Activated T-cell treated with anti-CD3 and anti-CD28 coated beads, Interleukin-2, amount 50 U/mL, for 24 hours (primary cell): Measurements from ENCODE around the gene ABCC11.
"Not testable (repeated sequence)": the region's sequence is repeated elsewhere in the genome, so short reads cannot be mapped to it uniquely, and the experiment has no call there.

ENCODE experiments used
- DNase-seq: peaks from one replicate; pipeline ENCODE4 v3.0.0-alpha.2; 2020
- H3K27ac Mint-ChIP-seq: 2 replicates; pipeline ENCODE4 v1.8.0; 2020; ENCODE audit warnings: mild to moderate bottlenecking, mixed read lengths
- H3K27me3 Mint-ChIP-seq: 2 replicates; pipeline ENCODE4 v1.8.0; 2020; ENCODE audit warnings: mixed read lengths
- H3K36me3 Mint-ChIP-seq: 2 replicates; pipeline ENCODE4 v1.8.0; 2020; ENCODE audit warnings: low read depth, mixed read lengths
- H3K4me1 Mint-ChIP-seq: 2 replicates; pipeline ENCODE4 v1.8.0; 2020; ENCODE audit warnings: low read depth, mixed read lengths
- H3K4me3 Mint-ChIP-seq: 2 replicates; pipeline ENCODE4 v1.8.0; 2020; ENCODE audit warnings: mild to moderate bottlenecking, moderate library complexity, mixed read lengths
- H3K9me3 Mint-ChIP-seq: 2 replicates; pipeline ENCODE4 v1.8.0; 2020; ENCODE audit warnings: mixed read lengths

The ABCC11 gene

DNA sequence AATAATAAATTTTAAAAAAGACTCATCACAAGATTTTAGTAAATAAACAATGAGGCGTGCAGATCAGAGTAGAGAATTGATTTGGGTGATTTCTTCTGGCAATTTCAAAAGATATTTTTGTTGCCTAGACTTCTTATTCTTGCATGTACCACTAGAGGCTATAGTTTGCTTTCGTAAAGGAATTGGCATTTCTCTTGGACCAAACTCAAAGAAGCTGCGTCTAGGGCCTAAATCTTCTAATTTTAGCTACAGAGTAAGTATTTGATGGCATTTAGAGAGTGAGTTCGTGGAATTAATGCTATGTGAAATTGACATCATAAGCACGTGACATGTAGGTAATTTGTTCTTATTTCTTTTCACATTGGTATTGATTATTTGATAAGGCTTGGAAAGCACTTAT is 24.4 kb upstream of the ABCC11 start:
- Mint-ChIP-seq H3K4me3 (no peak overlapping the region), H3K4me1 (peaks cover 8% of the 10 kb centered on the region), H3K36me3 (peaks cover 76% of the 10 kb centered on the region), H3K27ac (no peak overlapping the region), H3K27me3 (no peaks in the 10 kb centered on the region), H3K9me3 (no peaks in the 10 kb centered on the region)
- no peak for DNase-seq

DNA sequence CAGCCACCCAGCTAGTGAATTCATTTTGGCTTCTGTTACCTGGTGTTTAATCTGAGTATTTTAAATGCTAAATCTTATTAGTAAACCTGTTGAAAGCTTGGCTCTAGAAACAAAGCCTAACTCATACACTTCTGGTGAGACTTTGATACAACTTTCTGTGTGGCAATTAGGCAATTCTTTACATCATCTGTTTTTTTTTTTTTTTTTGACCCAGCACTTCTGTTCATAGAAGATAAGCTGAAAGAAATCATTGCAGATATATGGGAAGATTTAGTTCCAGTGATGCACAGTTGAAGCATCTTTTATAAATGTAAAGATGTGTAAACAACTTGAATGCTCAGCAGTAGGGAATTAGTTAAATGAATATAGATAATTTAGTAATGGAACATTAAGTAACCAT is 21.7 kb upstream of the ABCC11 start:
- Mint-ChIP-seq H3K27ac (no peak overlapping the region), H3K9me3 (no peaks in the 10 kb centered on the region), H3K4me1 (peaks cover 11% of the 10 kb centered on the region), H3K4me3 (no peak overlapping the region), H3K36me3 (peaks cover 73% of the 10 kb centered on the region), H3K27me3 (no peaks in the 10 kb centered on the region)
- no peak for DNase-seq

DNA sequence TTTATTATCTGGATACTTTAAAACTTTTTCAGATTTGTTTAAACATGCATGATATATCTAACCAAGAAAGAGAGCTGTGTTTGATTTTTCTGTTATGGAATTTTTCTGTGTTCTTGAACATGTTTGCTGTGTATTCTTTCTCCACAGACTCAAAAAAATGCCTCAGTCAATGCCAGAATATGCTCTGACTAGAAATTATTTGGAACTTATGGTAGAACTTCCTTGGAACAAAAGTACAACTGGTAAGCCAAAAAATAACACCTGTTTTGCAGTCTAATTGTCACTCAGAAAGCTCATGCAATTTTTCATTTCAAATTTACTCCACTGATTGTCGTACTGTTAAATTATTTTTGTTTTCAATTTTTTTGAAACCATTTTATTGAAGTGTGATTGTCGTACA is 15.3 kb upstream of the ABCC11 start:
- peaks cover 5% of the 10 kb centered on the region for H3K4me1 Mint-ChIP-seq
- DNase-seq, result no peak
- no peaks in the 10 kb centered on the region for H3K27me3 Mint-ChIP-seq
- H3K36me3 Mint-ChIP-seq, result peaks cover 89% of the 10 kb centered on the region
- no peak overlapping the region for H3K4me3 Mint-ChIP-seq
- peaks cover 5% of the 10 kb centered on the region for H3K9me3 Mint-ChIP-seq
- no peak overlapping the region for H3K27ac Mint-ChIP-seq

DNA sequence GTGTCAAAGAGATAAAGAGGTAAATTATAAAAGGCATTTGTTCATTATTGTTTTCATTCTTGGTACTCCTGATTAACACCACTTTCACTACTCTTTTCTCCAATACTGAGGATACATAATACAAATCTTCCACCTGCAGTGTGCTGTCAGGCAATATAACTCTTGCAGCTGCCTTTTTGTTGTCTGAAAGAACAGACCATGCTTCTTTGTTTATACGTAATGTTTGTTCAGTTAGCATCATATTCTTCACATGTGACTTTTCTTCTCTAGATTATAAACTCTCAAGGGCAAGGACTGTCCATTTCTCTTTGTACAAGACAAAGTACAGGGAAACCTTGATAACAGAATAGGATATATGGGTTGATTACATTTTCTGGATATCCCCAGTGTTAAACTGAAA is 14.2 kb upstream of the ABCC11 start:
- H3K27ac Mint-ChIP-seq, result no peak overlapping the region
- no peaks in the 10 kb centered on the region for H3K27me3 Mint-ChIP-seq
- no peak for DNase-seq
- no peak overlapping the region for H3K4me3 Mint-ChIP-seq
- peaks cover 5% of the 10 kb centered on the region for H3K9me3 Mint-ChIP-seq
- peaks cover 4% of the 10 kb centered on the region for H3K4me1 Mint-ChIP-seq
- H3K36me3 Mint-ChIP-seq, result peaks cover 91% of the 10 kb centered on the region

DNA sequence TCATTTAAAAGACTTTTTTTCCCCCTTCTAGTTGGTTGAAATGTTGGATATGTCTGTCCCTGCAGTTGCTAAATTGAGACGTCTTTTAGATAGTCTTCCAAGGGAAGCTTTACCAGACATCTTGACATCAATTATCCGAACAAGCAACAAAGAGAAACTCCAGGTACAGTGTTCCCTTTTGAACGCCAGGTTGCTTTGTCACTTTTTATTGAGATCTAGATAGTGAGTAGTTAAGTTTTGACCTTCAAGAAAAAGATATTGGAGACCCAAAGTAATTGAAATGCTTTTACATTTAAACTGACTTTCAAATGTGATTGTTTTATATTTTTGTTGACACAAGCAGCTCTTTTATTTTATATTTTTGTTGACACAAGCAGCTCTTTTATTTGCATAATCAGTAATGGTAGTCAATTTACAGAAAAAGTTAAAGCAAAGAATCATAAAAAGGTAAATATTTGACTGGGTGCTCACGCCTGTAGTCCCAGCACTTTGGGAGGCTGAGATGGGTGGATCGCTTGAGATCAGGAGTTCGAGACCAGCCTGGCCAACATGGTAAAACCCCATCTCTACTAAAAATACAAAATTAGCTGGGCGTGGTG is 9.3 kb upstream of the ABCC11 start:
- no peak overlapping the region for H3K4me3 Mint-ChIP-seq
- DNase-seq, result no peak
- no peak overlapping the region for H3K27ac Mint-ChIP-seq
- H3K9me3 Mint-ChIP-seq, result no peaks in the 10 kb centered on the region
- peaks cover 91% of the 10 kb centered on the region for H3K36me3 Mint-ChIP-seq
- no peaks in the 10 kb centered on the region for H3K27me3 Mint-ChIP-seq
- peaks cover 5% of the 10 kb centered on the region for H3K4me1 Mint-ChIP-seq

DNA sequence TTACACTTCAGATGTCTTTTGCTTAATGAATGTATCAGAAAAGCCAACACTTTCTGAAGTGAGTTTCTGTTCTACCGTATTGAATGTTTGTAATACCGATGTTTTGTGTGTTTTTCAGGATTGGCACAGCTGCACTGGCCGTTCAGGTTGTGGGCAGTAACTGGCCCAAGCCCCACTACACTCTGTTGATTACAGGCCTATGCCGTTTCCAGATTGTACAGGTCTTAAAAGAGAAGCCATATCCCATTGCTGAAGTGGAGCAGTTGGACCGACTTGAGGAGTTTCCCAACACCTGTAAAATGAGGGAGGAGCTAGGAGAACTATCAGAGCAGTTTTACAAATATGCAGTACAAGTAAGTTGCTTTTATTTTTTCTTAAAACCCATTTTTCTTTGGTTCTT is 4.7 kb upstream of the ABCC11 start:
- H3K9me3 Mint-ChIP-seq, result no peaks in the 10 kb centered on the region
- DNase-seq, result no peak
- peaks cover 37% of the 10 kb centered on the region for H3K4me1 Mint-ChIP-seq
- H3K27me3 Mint-ChIP-seq, result no peaks in the 10 kb centered on the region
- H3K36me3 Mint-ChIP-seq, result peaks cover 55% of the 10 kb centered on the region
- peak overlapping the region; percentile 50 for H3K27ac Mint-ChIP-seq
- H3K4me3 Mint-ChIP-seq, result no peak overlapping the region

DNA sequence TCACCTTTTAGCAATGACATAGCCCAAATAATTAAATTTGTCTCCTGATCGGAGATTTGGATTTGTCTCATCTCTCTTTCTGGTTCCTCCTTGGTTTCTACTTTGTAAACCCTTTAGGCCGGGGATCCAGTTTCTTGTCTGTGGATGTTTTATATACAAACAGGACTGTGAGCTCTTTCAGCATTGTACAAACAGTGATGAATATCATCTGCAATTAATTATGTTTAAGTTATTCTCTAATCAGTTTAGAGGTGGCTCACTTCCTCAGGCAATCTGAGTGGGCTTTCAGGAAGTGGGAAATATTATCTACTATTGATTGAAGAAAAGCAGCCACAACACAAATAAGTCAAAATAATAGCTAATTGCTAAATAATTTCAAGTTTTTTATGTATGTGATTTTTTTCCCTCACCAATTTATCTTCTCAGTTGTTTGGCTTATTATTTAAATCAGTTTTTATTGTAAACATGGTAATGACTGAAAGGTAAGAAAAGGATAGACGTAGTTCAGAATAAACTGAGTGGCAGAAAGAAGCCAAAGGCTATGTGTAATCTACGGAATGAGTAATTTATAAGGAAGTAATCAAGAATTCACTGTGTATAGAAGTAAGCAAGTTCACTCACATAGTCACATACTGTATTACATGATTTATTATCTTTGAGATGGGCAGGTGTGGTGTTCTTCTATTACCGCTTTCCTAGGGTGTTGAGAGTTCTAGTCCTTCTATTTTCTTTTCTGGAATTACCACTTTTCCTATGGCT is 3.4 kb upstream of the ABCC11 start:
- Mint-ChIP-seq H3K4me3 (no peak overlapping the region), H3K36me3 (peaks cover 49% of the 10 kb centered on the region), H3K9me3 (no peaks in the 10 kb centered on the region), H3K4me1 (peaks cover 48% of the 10 kb centered on the region), H3K27ac (no peak overlapping the region), H3K27me3 (no peaks in the 10 kb centered on the region)
- DNase-seq, result no peak

DNA sequence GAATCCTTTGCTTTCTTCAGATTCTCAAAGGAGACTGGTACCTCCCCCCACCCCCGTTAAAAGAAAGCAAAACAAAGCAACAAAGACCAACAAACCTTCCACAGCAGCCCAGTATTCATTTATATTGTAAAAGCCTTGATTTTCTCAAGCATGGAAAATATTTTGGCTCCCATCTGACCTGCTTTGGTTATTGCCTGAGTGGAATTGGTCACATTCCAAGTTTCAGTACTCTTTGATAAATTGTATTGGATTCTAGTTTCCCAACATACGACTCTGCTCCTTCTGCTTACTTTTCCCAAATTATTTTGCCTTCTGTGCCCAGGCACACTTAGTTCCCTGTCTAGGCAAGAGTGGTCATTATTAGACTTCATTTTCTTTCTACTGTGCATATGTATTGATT is 1.3 kb downstream of the ABCC11 start:
- H3K36me3 Mint-ChIP-seq, result peaks cover 16% of the 10 kb centered on the region
- DNase-seq, result no peak
- H3K27me3 Mint-ChIP-seq, result no peaks in the 10 kb centered on the region
- H3K9me3 Mint-ChIP-seq, result peaks cover 2% of the 10 kb centered on the region
- peak overlapping the region; percentile 85 for H3K4me3 Mint-ChIP-seq
- H3K27ac Mint-ChIP-seq, result no peak overlapping the region
- peaks cover 52% of the 10 kb centered on the region for H3K4me1 Mint-ChIP-seq

DNA sequence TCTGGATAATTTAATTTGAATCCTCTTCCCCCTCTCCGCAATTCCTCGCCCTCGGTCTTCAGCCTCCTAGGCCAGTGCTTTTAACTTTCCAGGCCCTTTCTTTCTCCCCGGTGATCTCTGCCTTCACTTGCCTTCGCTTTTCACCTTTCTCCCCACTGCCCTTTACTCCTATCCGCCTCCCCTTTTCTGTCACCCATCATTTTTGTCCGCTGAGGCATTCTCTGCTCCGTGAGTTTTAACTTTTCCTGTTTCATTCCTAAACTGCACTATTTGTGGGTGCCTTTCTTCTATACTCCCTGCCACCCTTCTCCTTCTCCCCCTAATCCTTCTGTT is 2.5 kb downstream of the ABCC11 start:
- Mint-ChIP-seq H3K4me1 (peaks cover 43% of the 10 kb centered on the region), H3K27me3 (no peaks in the 10 kb centered on the region), H3K9me3 (peaks cover 3% of the 10 kb centered on the region), H3K36me3 (peaks cover 16% of the 10 kb centered on the region), H3K27ac (peak overlapping the region; percentile 87), H3K4me3 (peak overlapping the region; percentile 85)
- no peak for DNase-seq

DNA sequence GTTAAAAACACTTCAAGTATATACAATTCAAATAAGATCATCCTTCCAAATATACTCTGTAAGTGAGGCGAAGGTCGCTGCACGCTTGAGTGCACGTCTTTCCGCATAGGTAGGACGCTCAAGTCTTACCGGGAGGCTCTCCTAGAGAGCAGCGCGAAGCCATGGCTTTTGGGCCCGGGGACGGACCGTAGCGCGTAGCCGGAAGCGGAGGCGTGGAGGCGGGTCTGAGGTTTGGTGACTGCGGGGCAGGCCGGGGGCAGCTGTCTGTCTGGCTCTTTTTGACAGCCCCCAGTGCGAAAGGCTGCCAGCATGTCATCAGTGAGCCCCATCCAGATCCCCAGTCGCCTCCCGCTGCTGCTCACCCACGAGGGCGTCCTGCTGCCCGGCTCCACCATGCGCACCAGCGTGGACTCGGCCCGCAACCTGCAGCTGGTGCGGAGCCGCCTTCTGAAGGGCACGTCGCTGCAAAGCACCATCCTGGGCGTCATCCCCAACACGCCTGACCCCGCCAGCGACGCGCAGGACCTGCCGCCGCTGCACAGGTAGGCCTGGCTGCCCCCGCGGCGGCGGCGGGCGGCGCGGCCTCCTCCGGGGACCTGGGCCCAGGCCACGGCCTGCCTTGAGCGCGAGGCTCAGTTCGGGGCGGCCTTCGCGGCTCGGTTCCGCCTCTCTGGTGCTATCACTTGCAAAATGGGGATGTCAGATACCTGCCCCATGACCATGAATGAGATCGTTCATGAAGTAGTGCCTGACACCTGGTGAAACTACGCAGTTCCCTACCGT is 3.1 kb downstream of the ABCC11 start, which contains the start of gene LONP2:
LONP2 (plus strand) TSS at position 221 of the 783 bp plus-strand sequence; CDS start at position 310, 89 bp downstream.
- peak within 1 kb of the TSS; percentile 85 for H3K4me3 Mint-ChIP-seq

DNA sequence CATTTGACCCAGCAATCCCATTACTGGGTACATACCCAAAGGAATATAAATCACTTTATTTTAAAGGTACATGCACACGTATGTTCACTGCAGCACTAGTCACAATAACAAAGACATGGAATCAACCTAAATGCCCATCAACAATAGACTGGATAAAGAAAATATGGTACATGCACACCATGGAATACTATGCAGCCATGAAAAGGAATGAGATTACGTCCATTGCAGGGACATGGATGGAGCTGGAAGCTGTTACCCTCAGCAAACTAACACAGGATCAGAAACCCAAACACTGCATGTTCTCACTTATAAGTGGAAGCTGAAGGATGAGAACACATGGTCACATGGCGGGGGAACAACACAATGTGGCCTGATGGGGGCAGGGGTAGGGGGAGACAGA is 7.2 kb downstream of the ABCC11 start:
- DNase-seq, H3K9me3 Mint-ChIP-seq, H3K4me3 Mint-ChIP-seq, H3K27me3 Mint-ChIP-seq, H3K27ac Mint-ChIP-seq, H3K36me3 Mint-ChIP-seq, H3K4me1 Mint-ChIP-seq: not testable (repeated sequence)

More for the DNA sequence above, 3.1 kb downstream of the ABCC11 start, which contains the start of gene LONP2:
- H3K27ac Mint-ChIP-seq, result peak within 1 kb of the TSS; percentile 93
- H3K4me1 Mint-ChIP-seq, result peaks cover 42% of the 10 kb centered on the region
- DNase-seq, result peak; percentile 99
- H3K36me3 Mint-ChIP-seq, result peaks cover 16% of the 10 kb centered on the region
- H3K9me3 Mint-ChIP-seq, result peaks cover 3% of the 10 kb centered on the region
- H3K27me3 Mint-ChIP-seq, result no peaks in the 10 kb centered on the region

DNA sequence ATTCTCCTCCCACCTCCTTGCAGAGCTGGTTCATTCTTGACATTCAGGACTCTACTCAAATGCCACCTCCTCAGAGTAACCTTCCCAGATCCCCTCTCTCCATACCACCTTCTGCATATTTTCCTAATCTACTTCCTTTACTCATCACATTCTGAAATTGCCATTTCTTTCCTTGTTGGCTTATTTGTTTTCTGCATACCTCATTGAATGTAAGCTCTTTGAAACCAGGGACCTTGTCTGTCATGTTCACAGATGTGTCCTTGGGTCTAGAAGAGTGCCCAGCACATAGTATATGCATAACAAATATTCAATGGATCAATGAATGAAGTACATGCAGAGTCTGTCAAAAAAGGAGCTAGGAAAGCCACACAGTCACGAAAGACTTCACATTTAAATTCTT is 11.1 kb downstream of the ABCC11 start:
- H3K36me3 Mint-ChIP-seq, result no peaks in the 10 kb centered on the region
- H3K4me1 Mint-ChIP-seq, result peaks cover 22% of the 10 kb centered on the region
- no peak overlapping the region for H3K4me3 Mint-ChIP-seq
- DNase-seq, result no peak
- H3K27me3 Mint-ChIP-seq, result no peaks in the 10 kb centered on the region
- H3K9me3 Mint-ChIP-seq, result peaks cover 3% of the 10 kb centered on the region
- no peak overlapping the region for H3K27ac Mint-ChIP-seq

DNA sequence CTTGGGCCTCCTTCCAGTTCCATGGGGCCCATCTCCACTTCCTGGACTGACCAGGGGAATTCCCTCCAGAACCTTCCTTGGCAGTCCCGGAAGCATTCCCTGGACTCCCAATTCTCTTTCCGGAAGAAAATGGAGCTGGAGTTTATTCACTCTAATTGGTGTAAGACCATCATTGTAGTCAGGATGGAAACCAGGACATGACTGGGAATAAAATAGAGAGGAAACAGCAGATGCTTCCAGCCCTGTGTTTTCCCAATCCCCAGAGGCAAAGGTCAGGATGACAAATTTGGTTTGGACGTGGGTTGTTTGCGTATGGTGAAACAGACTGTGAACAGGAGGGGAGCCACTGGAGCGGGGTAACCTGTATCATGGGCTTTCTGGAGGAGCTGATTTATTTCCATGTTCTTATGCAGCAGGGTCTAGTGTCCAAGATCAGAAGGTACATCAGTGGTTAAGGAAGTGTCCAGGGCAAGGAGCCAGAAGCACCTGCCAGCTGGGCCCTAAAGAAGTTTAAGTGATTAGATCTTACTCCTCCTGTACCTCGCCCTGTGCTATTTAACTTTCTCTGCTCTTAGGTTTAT is 11.7 kb downstream of the ABCC11 start:
- no peak overlapping the region for H3K4me3 Mint-ChIP-seq
- H3K27ac Mint-ChIP-seq, result no peak overlapping the region
- H3K36me3 Mint-ChIP-seq, result no peaks in the 10 kb centered on the region
- H3K9me3 Mint-ChIP-seq, result no peaks in the 10 kb centered on the region
- H3K4me1 Mint-ChIP-seq, result peaks cover 24% of the 10 kb centered on the region
- no peaks in the 10 kb centered on the region for H3K27me3 Mint-ChIP-seq
- DNase-seq, result no peak

DNA sequence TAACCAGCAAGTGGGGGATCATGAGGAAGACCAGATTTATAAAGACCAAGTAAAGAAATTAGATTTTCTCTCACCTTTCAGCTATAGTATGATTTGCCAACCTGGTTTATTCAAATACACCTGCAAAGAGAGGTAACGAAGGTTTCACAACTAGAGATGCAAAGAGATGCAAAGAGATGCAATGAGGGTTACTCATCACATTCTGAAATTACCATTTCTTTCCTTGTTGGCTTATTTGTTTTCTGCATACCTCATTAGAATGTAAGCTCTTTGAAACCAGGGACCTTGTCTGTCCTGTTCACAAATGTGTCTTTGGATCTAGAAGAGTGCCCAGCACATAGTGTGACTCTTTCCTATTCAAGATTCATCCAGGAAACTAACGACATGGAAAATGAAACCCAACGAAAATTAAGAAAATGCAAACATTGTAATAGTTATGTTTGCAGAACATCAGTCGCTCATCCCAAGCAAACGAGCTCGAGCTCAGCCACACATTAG is 12.2 kb downstream of the ABCC11 start:
- H3K27me3 Mint-ChIP-seq, result peaks cover 1% of the 10 kb centered on the region
- H3K27ac Mint-ChIP-seq, result no peak overlapping the region
- H3K4me3 Mint-ChIP-seq, result no peak overlapping the region
- H3K9me3 Mint-ChIP-seq, result no peaks in the 10 kb centered on the region
- H3K36me3 Mint-ChIP-seq, result no peaks in the 10 kb centered on the region
- peaks cover 24% of the 10 kb centered on the region for H3K4me1 Mint-ChIP-seq
- DNase-seq, result no peak
